ENCODE measurements around the gene CSMD2.

Gene CSMD2

DNA sequence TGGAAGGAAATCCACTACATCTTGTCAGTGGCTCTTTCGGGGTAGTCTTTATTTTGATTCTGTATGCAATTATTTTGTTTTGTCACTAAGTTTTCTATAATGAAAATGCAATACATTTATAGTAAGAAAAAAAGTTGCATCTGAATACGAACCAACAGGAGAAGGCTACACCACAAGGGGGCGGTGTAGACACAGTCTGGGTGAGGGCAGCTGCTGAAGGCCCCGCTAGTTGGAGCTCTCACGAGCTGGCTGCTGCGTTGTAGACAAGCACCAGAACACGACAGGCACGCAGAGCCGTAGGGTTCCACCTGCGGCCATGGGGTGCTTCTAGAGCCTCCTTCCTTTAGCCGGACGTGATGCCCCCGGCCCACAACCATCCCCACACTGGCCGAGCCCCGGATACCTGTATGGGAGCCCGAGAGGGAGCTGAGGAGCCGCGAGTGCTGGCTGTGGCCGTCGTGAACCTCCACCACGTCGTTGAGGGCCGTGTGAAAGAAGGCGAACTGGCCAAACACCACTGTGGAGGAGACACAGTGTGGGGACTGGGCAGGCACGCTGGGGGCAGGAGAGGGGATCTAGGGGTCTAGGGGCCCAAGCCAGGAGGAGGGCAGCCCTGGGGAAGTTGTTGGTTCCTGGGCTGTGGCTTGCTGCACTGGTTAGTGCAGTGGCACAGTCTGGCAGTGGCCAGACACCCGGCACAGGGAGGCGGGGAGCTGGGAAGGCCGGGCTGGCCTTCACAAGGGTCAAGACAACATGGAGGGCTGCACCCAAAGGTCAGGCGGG lies 531.8 kb downstream of the CSMD2 start:
- DNase-seq: peak; percentile 84

DNA sequence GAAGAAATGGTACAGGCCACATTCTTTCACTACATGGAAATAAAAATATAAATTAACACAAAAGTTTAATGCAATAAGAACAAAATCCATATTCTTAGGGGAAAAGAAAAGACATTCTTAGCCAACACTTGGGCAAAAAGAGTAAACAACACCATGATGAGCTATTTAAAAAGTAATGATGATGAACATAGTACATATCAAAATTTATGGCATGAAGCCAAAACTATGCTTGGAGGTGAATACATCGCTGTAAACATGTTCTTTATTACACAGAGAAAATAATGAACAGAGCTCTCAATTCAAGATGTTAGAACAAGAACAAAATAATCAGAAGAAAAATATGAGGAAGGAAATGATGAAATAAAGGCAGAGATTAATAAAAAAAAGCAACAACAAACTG lies 534.3 kb downstream of the CSMD2 start:
- DNase-seq: no peak

DNA sequence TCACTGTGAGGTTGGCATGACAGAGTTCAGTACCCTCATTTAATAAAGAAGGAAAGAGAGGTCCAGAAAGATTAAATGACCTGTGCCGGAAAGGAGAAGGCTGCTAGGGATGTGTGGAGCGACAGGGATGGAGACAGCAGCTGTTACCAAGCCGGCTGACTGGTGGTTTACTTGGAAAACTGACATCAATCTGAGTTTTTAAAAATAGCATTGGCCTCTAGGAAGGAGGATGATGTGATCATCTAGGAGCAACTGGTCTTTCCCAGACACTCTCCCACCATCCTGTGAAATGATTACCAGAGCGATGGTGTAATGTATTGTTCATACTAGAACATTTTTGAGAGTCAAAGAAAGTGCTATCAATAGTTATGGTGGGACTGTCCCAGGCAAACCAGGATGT lies 538.2 kb downstream of the CSMD2 start:
- DNase-seq: no peak

DNA sequence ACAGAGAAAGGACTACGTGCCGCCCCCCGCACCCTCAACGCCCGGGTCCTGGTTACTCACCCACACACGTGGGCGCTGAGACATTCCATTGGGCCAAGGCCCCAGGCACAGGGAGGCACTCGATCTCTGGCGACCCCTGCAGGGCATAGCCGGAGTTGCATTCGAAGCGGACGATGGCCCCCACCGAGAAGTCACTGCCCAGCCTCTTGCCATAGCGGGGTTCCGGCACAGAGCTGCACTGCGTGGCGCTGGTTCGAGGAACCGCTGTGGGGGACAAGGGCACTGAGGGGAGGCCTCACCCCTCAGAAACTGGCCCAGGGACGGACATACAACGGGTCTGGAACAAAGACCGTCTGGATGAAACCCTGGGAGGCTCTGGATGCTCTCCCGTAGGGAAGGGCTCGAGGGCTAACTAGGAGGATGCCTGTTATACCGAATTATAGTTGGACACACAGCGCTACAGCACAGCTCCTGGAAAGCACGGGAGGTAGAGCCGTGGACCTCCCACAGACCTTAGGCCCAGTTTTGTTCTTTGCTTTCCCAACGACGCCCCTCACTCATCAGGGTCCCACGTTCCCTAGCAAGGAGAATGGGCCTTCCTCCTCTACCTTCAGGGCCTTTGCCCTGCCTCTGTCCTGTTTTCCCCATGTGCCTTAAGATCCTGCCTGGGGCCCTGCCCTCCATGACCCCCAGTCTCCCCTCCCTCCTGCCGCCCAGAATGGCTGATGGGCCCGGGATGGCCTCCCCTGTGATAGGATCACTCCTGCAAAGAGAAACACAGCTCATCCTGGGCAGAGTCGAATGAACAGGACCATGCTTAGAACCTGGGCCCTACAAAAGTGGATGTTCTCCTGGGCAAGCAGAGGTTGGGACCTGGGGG lies 539.8 kb downstream of the CSMD2 start:
- DNase-seq: no peak

DNA sequence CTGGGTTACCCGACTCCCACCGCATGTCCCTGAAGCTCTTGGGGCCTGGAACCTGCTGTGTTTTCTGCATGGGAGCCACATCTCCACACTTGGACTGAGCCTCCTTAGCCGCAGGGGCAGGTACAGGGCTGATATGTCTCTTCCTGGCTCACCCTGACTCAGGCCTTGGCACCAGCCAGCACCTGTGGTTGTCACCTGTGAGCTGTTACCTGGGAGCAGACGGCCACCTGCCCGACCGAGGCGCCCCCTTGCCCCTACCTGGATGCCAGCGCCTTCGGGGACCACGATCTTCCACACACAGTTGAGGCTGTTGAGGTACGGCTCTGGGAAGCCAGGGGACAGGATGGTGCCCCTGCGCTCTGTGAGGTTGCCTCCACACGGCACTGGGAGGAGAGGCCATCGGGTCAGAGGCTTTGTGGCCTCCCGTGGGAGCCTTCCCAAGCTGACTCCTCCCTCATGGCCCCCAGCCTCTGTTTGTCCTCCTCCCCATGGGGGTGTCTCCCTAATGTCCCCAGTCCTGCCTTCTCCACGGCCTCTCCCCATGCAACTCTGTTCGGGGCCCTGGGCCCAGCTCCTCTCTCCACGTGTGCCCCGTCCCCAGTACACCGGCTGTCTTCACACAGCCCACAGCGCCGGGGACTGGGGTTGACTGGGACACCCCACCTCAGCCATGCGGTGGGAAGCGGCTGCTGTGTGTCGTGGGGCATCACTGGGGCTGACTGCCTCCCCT lies 540.6 kb downstream of the CSMD2 start:
- DNase-seq: no peak

DNA sequence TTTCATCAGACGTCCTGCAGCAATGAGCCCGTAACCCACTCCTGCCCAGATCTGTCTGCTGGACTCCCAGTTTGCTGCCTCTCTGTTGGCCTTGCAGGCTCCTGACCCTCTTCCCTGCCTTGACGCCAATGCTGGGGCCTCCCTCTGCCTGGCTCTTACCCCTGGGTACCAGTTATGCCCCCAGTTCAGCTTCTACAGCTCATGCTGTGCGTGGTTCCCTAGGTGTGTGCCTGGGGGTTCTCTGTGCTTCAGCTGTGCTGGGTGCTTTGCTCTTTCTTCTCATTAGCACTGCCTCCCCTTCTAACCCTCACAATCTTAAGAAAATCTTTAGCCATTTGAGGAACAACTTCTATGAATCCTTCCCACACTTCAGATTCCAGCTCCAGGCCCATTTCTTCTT lies 541.2 kb downstream of the CSMD2 start:
- DNase-seq: no peak

DNA sequence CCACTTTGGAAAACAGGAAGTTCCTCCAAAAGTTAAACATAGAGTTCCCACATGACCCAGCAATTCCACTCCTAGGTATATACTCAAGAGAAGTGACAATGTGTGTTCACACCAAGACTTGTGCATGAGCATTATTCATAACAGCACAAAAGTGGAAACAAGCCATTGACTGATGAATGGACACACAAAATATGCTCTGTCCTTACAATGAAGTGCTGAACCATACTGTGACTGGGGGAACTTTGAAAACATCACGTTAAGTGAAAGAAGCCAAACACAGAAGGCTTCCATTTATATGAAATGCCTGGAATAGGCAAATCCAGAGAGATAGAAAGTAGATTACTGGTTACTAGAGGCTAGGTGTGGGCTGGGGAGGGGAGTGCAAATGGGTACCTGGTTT lies 542.3 kb downstream of the CSMD2 start:
- DNase-seq: no peak

DNA sequence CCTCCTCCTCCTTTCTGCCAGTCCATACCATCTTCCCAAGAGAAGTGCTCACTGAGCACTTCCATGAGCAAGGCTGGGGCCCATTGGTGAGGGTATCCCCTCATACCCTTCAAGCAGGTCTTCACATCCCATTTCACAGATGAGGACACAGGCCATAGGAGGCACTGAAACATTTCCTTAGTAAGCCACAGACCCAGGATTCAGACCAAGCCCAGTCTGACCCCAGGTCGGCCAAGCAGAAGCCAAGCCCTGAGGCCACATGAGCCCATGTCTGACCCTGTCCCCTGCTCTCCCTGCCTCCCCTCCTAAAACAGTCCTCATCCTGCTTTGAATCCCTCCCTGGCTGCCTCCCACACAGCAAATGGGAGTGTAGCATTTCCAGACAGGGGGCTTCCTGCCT lies 546.4 kb downstream of the CSMD2 start:
- no peak for DNase-seq

DNA sequence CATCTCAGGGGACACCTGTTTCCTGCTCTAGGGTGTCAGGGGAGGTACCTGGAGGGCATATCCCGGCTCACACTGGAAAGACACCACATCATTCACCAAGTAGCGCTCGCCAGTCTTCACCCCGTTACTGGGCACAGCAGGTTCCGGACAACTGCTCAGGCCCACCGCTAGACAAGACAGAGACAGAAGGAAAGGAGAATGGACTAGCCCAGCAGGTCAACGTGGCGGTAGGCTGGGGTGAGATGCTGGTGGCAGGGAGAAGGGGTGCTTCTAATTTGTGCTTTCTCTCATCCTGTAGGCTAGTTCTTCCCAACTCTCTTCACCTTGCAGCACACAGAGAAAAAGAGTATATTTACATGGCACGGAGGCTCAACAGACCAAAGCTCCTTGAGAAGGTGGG lies 547.6 kb downstream of the CSMD2 start:
- DNase-seq: no peak

DNA sequence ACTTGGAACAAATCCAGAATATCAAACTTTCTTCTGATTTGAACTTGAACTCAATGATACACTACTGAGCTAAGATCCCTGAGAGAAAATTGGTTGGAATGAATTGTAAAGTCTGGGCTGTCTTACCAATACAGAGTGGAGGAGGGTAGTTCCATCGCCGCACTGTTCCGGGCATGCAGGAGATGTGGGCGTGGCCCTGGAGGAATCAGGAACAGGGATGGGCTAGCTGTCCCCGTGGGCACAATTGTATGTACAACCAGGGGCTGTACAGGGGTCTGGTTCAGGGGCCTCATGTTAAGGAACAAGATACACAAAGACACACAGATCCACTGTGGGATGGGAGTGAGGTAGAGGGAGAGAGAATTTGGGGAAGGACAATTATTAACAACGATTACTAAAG lies 548.2 kb downstream of the CSMD2 start:
- no peak for DNase-seq

DNA sequence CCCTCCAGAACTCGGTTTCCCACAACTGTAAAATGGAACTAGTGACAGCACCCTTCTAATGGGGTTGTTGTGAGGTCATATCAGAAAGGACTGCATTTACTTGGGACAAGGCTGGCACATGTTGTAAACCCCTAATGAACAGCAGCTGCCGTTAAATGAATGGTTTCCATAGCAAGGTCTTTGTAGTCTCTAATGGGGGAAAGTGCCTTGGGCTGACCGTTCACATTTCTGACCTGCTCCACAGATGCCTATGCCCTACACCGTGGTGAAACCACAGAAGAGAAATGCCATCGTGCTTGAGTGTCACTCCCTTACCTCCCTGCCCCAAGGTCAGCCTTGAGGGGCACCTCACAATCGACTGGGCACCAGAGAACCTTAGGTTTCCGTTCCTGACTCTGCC lies 549.5 kb downstream of the CSMD2 start:
- no peak for DNase-seq

DNA sequence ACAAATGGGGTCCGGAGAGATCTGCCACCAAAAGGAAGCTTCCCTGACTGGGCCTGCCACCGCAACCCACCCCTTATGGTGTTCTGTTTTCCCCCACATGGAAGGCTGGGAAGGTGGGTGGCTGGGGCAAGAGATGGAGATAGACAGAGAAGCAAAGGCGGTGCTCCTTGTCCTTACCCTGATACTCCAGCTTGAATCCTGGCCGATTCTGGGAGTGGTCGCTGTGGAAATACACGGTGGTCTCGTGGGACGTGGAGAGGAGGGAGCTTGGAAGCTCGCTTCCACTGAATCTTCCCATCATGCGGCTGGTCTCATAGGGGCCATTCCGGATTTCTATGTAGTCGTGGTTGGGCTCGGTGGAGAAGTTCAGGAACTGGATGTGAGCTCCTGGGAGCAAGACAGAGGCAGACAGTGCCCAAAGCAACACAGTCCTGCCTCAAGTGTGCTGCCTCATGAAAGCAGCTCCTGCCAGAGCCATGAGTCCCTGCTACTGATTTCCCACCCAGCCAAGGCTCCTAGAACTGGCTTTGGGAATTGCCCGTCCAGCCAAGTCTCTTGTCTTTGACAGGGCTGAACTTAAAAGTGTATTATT lies 554.1 kb downstream of the CSMD2 start:
- DNase-seq: no peak

DNA sequence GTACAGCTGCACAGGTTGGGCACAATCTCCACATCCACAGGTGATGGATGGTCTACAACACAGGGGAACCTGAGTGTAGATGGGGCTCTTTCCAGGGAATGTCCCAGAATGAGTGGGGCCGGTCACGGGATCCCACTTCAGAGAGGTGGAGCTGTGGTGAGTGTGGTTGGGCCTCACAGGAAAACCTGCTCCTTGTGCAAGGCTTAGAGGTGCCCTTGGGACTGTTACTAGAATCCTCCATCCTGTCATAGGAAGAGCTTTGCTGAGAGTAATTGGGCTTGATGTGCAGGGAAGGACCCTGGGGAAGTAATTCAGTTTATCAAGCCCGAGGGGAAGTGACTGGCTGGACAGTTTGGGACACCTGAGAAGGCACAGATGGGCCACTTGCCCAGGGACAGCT lies 554.6 kb downstream of the CSMD2 start:
- DNase-seq: no peak

DNA sequence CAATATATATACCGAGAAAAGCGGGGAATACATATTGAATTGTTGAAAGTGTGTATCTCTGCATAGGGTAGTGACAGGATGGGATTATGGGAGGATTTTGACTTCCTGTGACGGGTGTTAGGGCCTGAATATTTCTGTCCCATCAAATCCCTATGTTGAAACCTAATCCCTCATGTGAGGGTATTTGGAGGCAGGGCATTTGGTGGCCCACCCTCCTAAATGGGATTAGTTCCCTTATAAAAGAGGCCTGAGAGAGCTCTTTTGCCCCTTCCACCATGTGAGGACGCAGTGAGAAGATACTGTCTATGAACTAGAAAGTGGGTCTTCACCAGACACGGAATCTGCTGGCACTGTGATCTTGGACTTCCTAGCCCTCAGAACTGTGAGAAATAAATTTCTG lies 555.3 kb downstream of the CSMD2 start:
- no peak for DNase-seq

DNA sequence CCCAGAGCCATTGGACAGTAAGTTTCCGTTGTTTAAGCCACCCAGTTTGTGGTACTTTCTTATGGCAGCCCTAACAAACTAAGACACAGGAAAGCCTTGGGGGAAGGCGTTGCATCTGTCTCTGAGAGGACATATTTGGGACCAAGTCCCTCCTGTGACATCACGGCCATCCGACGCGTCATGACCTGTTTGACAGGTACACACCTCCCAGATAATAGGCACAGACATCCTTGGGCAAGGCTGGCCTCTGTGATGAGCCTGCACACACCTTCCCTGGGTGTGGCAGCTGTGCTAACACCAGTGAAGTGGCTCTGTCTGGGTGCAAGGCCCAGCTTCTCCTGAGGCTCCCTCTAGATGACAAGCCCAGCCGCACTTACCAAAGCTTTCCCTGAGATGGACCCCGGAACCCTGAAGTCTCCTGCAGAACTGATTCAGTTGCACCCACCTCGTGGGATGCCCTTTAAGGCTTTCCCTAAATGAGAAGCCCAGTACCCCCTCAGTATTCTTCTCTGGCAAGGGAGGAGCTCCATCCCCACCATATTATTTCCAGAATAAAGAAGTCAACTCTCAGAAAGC lies 556.1 kb downstream of the CSMD2 start:
- no peak for DNase-seq

DNA sequence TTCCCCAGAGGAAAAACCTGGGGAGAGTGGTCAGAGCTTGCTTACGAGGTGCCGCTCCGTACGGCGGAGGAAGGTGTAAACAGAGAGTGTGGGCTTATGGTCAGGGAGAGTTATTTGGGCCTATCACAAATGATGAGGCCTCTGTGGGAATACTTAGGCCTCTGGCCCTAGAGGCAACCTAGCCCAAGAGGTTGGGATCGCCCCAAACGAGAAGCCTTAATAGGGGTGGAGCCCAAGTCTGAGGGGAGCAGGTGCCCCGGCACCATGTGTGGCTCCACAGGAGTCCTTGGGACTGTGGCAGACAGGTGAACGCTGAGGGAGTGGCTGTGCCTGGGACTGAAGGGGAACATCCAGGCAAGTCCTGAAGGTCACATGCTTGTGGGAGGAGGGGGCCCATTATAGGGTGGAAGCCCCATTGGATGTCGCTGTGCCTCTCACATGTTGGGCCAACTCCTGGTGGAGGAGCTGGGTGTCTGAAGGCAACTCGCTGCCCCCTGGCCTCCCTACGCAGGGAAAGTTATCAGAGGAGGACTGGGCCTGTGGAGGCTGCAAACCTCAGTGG lies 557.5 kb downstream of the CSMD2 start:
- no peak for DNase-seq

DNA sequence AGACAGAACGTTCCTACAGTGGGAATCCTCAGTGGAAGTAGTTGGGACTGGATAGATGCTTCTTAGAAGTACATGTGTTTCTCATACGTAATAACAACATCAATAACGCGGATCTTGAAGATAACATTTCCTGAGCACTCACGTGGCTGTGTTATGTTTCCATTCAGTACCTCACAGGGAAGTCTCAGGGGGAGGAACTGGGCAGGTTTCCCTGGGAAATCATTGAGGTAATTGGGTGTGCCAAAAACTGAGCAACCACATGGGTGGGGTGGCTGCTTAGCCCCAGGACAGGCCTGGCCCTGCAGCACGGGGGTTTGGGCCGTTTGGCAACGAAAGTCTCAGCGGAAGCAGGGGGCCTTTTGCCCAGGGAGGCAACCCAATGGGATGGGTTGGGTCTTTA lies 558.8 kb downstream of the CSMD2 start:
- no peak for DNase-seq

DNA sequence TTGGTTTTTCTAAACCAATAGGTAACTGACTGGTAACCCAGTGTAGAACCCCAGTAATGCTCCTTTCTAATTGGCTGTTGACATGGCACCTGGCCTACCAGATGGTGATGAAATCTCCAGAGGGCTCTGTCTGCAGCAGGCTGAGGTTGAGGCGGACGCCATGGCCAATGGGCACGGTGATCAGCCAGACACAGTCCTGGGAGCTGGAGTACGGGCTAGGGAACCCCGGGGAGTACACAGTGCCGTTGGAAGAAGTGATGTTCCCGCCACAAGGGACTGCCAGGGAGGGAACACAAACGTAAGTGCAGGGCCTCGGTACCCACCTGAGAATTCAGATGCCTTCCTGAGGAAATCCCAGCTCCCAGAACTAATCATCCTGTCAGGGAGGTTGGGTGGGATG lies 562.8 kb downstream of the CSMD2 start:
- DNase-seq: no peak

DNA sequence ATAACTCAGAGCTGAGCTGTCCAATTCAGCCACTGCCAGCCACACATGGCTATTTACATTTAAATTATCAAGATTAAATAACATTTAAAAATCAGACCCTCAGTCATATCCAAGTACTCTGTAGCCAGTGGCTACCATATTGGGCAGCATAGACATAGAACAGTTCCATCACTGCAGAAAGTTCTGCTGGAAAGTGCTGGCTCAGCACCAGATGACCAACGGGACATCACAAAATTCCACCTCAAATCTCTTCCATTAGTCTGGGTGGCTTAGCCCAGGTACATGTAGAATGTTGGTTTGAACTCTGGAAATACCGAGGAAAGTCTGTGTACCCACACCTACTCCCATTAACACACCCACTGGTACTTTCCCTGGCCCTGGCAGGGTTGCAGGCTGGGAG lies 563.3 kb downstream of the CSMD2 start:
- DNase-seq: no peak

DNA sequence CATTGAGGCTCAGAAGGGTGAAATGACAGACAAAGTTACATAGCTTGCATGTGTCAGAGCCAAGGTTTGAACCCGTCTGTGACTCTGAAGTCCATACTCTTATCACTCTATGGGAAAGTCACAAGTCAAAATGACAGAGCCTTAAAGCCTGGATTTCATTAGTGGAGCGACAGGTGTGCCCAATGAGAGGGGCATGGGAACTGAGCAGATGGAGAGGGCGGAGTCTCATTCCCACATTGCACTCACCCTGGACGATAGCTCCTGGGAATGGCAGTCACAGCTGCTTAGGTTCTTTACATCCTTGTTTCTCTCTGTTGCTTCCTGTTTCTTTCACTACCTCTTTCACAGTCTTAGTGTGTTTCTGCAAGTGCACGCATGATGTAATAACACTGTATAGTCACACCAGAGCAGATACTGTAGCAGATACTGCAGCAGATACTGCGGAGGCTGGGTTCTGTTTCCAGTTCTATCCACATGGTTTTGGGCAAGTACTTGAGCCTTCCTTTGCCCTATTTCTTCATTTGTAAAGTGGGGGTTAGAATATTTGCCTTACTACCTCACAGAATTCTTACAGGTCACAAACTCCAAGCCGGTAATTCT lies 565.4 kb downstream of the CSMD2 start:
- DNase-seq: no peak

DNA sequence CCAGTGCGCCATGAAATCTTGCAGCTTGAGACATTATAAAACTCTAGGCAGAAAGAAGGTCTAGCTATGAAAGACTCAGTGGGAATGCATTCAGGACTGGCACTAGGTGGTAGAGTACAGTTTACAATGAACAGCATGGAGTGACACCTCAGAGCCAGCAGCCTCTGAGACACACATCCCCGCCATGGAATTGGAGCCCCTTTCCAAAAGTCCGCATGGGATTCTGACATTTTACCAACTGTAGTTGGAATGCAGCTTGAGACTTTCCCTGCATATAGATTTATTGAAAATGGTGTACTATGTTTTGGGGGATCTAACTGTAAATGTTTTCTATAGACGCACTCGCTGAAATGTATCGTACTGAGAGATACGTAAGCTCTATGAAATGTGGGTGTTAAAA lies 576.3 kb downstream of the CSMD2 start:
- DNase-seq: no peak

DNA sequence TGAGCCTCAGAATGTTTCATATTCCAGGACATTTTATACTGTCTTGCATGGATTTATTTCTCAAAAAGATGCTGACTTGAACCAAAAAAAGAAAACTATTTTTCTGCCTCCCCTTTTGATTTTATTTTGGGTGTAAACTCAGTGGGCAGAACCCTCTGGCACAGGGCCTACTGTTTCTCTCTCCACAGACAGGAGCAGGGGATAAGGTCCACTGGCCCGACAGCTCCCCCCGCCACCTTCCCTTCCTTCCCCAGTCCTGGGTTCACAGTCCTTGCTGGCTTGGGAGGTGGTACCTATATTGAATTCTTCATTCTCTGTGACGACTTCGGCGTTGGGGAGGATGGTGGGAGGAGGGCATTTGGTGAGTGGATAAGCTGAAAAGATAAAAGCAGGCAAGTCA lies 578.2 kb downstream of the CSMD2 start:
- no peak for DNase-seq
